H1 (cell line): ENCODE results near the gene VSTM4. TPM values are rescaled to one million over a fixed set of nuclear protein-coding genes. Genes with fewer than 3 reads are reported as not detected.

ENCODE experiments used
- CTCF ChIA-PET: fragments of 300-600 bp; sonication (Branson Sonifier 250); formaldehyde crosslinking; loops from one replicate; lab custom pipeline; 2021; ENCODE audit not compliant: partially characterized antibody; lab: Charles Lee
- POLR2A ChIA-PET: fragments of 300-600 bp; sonication (Branson Sonifier 250); formaldehyde crosslinking; loops from one replicate; lab custom pipeline; 2021; ENCODE audit warnings: inconsistent platforms; ENCODE audit not compliant: partially characterized antibody; lab: Charles Lee
- DNase-seq, 2 experiments: peaks; one replicate each; pipeline versions ENCODE4 v3.0.0 to v3.0.0-alpha.2; 2010 to 2022; ENCODE audit warnings: low spot score in 2 of 2, low read depth in 1 of 2, mixed read lengths in 1 of 2
- FAIRE-seq: peaks from 2 replicates; lab custom pipeline; 2011; peaks lifted over from hg19 to GRCh38; lab: Jason Lieb, UNC
- H2AFZ ChIP-seq: 2 replicates; pipeline ENCODE4 v1.8.1; 2012; ENCODE audit warnings: low read length, inconsistent platforms
- H2AK5ac ChIP-seq: 2 replicates; pipeline ENCODE4 v1.6.1; 2013; ENCODE audit warnings: low read depth, low read length
- H2BK120ac ChIP-seq: replicated peaks from 2 replicates; pipeline ENCODE3; 2013; ENCODE audit warnings: low read depth, low read length, inconsistent platforms
- H2BK12ac ChIP-seq: 2 replicates; pipeline ENCODE4 v1.6.1; 2013; ENCODE audit warnings: low read depth, low read length
- H2BK15ac ChIP-seq: 2 replicates; pipeline ENCODE4 v1.6.1; 2013; ENCODE audit warnings: low read length
- H2BK20ac ChIP-seq: 2 replicates; pipeline ENCODE4 v1.6.1; 2013; ENCODE audit warnings: low read length
- H2BK5ac ChIP-seq: 2 replicates; pipeline ENCODE4 v1.6.1; 2013; ENCODE audit warnings: low read depth, low read length
- H3K14ac ChIP-seq: 2 replicates; pipeline ENCODE4 v1.6.1; 2013; ENCODE audit warnings: inconsistent platforms; ENCODE audit not compliant: insufficient read length
- H3K18ac ChIP-seq: 2 replicates; pipeline ENCODE4 v1.6.1; 2013; ENCODE audit warnings: low read length; ENCODE audit errors: extremely low read depth
- H3K23ac ChIP-seq: 2 replicates; pipeline ENCODE4 v1.6.1; 2013; ENCODE audit warnings: inconsistent platforms; ENCODE audit not compliant: insufficient read length
- H3K23me2 ChIP-seq: 2 replicates; pipeline ENCODE4 v1.6.1; 2013; ENCODE audit warnings: low read depth, low read length
- H3K27ac ChIP-seq: 2 replicates; pipeline ENCODE4 v1.6.1; 2011; ENCODE audit warnings: low read depth, low read length, inconsistent platforms
- H3K27me3 ChIP-seq, 4 experiments: replicated peaks in 1 of 4; 1 replicate in 1 of 4; 2 replicates in 3 of 4; pipeline versions ENCODE4 v1.6.1 to v1.8.1; 2011 to 2013; ENCODE audit warnings: low read length in 3 of 4, mild to moderate bottlenecking in 3 of 4, inconsistent platforms in 2 of 4, mixed read lengths in 2 of 4, moderate library complexity in 1 of 4; ENCODE audit not compliant: control insufficient read depth in 3 of 4, insufficient read depth in 3 of 4; ENCODE audit errors: extremely low read depth in 1 of 4
- H3K36me3 ChIP-seq, 4 experiments: 2 replicates each; pipeline versions ENCODE4 v1.6.1 to v1.8.1; 2011 to 2013; ENCODE audit warnings: mild to moderate bottlenecking in 4 of 4, low read length in 3 of 4, moderate library complexity in 2 of 4, control low read depth in 1 of 4, inconsistent platforms in 1 of 4; ENCODE audit not compliant: insufficient read depth in 4 of 4, control insufficient read depth in 2 of 4
- H3K4ac ChIP-seq: replicated peaks from 2 replicates; pipeline ENCODE3; 2013; ENCODE audit warnings: low read length, low read depth, mixed read lengths, inconsistent platforms; ENCODE audit not compliant: insufficient read length
- H3K4me1 ChIP-seq, 4 experiments: replicated peaks in 1 of 4; 1 replicate in 1 of 4; 2 replicates in 3 of 4; pipeline versions ENCODE4 v1.6.1 to v1.8.1; 2011 to 2013; ENCODE audit warnings: low read length in 3 of 4, inconsistent platforms in 2 of 4, mixed read lengths in 1 of 4; ENCODE audit not compliant: insufficient read depth in 4 of 4, control insufficient read depth in 3 of 4
- H3K4me2 ChIP-seq, 2 experiments: 2 replicates each; pipeline versions ENCODE4 v1.6.1 to v1.8.1; 2011 to 2013; ENCODE audit warnings: low read depth in 2 of 2, low read length in 2 of 2, control low read depth in 1 of 2, inconsistent platforms in 1 of 2, mild to moderate bottlenecking in 1 of 2; ENCODE audit not compliant: insufficient read depth in 1 of 2
- H3K4me3 ChIP-seq, 4 experiments: fragments of 200-600, 300-600 bp in 1 of 4; sonication (generic), shearing (Covaris generic), sonication (Bioruptor Twin) in 1 of 4; 2 replicates each; pipeline versions ENCODE4 v1.5.1 to v1.8.1; 2011 to 2016; ENCODE audit warnings: low read length in 4 of 4, low read depth in 3 of 4, control low read depth in 2 of 4, inconsistent platforms in 2 of 4, mild to moderate bottlenecking in 2 of 4, mixed read lengths in 1 of 4, moderate library complexity in 1 of 4; ENCODE audit not compliant: insufficient read depth in 2 of 4; ENCODE audit errors: extremely low read depth in 1 of 4
- H3K56ac ChIP-seq: replicated peaks from 2 replicates; pipeline ENCODE3; 2013; ENCODE audit warnings: low read depth, mild to moderate bottlenecking, mixed read lengths, low read length, inconsistent platforms; ENCODE audit not compliant: insufficient read length
- H3K79me1 ChIP-seq: 2 replicates; pipeline ENCODE4 v1.6.1; 2013; ENCODE audit warnings: low read depth, low read length, control low read depth
- H3K79me2 ChIP-seq, 2 experiments: 2 replicates each; pipeline versions ENCODE4 v1.6.1 to v1.8.1; 2012 to 2013; ENCODE audit warnings: low read length in 2 of 2, mild to moderate bottlenecking in 2 of 2, inconsistent platforms in 1 of 2; ENCODE audit not compliant: insufficient read depth in 2 of 2, control insufficient read depth in 1 of 2
- H3K9ac ChIP-seq, 4 experiments: replicated peaks in 1 of 4; 1 replicate in 1 of 4; 2 replicates in 3 of 4; pipeline versions ENCODE4 v1.6.1 to v1.8.1; 2011 to 2013; ENCODE audit warnings: low read depth in 3 of 4, low read length in 3 of 4, control low read depth in 2 of 4, mild to moderate bottlenecking in 2 of 4, moderate library complexity in 2 of 4, inconsistent platforms in 1 of 4; ENCODE audit errors: extremely low read depth in 1 of 4
- H3K9me3 ChIP-seq, 2 experiments: 2 replicates each; pipeline versions ENCODE4 v1.6.1 to v1.8.1; 2012 to 2013; ENCODE audit warnings: mild to moderate bottlenecking in 2 of 2, moderate library complexity in 2 of 2, control low read depth in 1 of 2, inconsistent platforms in 1 of 2, low read depth in 1 of 2, low read length in 1 of 2, mixed read lengths in 1 of 2; ENCODE audit not compliant: insufficient read depth in 2 of 2
- H4K20me1 ChIP-seq, 2 experiments: replicated peaks in 1 of 2; 2 replicates each; pipeline versions ENCODE3 to v1.8.1; 2011 to 2013; ENCODE audit warnings: inconsistent platforms in 2 of 2, low read length in 2 of 2, mild to moderate bottlenecking in 1 of 2; ENCODE audit not compliant: insufficient read depth in 2 of 2, control insufficient read depth in 1 of 2
- H4K5ac ChIP-seq: 2 replicates; pipeline ENCODE4 v1.6.1; 2013; ENCODE audit warnings: low read length, low read depth, mixed read lengths, inconsistent platforms; ENCODE audit not compliant: insufficient read length
- H4K8ac ChIP-seq: 2 replicates; pipeline ENCODE4 v1.8.0; 2013; ENCODE audit warnings: mild to moderate bottlenecking, moderate library complexity, low read length, inconsistent platforms; ENCODE audit not compliant: insufficient read depth; ENCODE audit errors: extremely low read depth
- H4K91ac ChIP-seq: replicated peaks from 2 replicates; pipeline ENCODE3; 2013; ENCODE audit warnings: low read length, mixed read lengths, inconsistent platforms; ENCODE audit not compliant: insufficient read length
- ATF2 ChIP-seq: IDR thresholded peaks from 2 replicates; pipeline ENCODE4 v1.6.1; 2012; ENCODE audit warnings: low read length, inconsistent platforms
- CTBP2 ChIP-seq: IDR thresholded peaks from 2 replicates; pipeline ENCODE4 v1.7.0; 2011; ENCODE audit warnings: borderline replicate concordance, mild to moderate bottlenecking, moderate library complexity, mixed read lengths, low read length; ENCODE audit not compliant: insufficient read depth, insufficient read length
- JUND ChIP-seq: IDR thresholded peaks from 2 replicates; pipeline ENCODE4 v1.6.1; 2011; ENCODE audit warnings: mild to moderate bottlenecking, improper control_type of control experiment, low read length
- MAFK ChIP-seq: IDR thresholded peaks from 2 replicates; pipeline ENCODE4 v1.6.1; 2012; ENCODE audit warnings: low read depth, mild to moderate bottlenecking, improper control_type of control experiment, low read length
- PHF8 ChIP-seq: fragments of 200-600 bp; sonication (generic); conservative IDR thresholded peaks from 2 replicates; pipeline ENCODE4 v1.7.1; 2012; ENCODE audit warnings: low read depth, mild to moderate bottlenecking, inconsistent platforms, low read length, moderate library complexity
- POLR2A ChIP-seq, 2 experiments: IDR thresholded peaks; 1 replicate in 1 of 2; 2 replicates in 1 of 2; pipeline ENCODE4 v1.6.1; 2011; ENCODE audit warnings: low read depth in 2 of 2, low read length in 2 of 2, mild to moderate bottlenecking in 2 of 2; ENCODE audit errors: control extremely low read depth in 1 of 2
- RAD21 ChIP-seq, 2 experiments: IDR thresholded peaks in 1 of 2; conservative IDR thresholded peaks in 1 of 2; 2 replicates each; pipeline ENCODE4 v1.6.1; 2011; ENCODE audit warnings: low read depth in 2 of 2, low read length in 2 of 2, improper control_type of control experiment in 1 of 2, inconsistent platforms in 1 of 2, mild to moderate bottlenecking in 1 of 2, moderate library complexity in 1 of 2
- SP2 ChIP-seq: IDR thresholded peaks from 2 replicates; pipeline ENCODE4 v1.6.1; 2012; ENCODE audit warnings: mild to moderate bottlenecking, low read length, inconsistent platforms
- SUZ12 ChIP-seq: fragments of 200-600 bp; sonication (generic); IDR thresholded peaks from 2 replicates; pipeline ENCODE4 v1.6.1; 2012; ENCODE audit warnings: mild to moderate bottlenecking, inconsistent platforms, low read length, moderate library complexity, mixed read lengths
- TAF7 ChIP-seq: optimal IDR thresholded peaks from 2 replicates; pipeline ENCODE3; 2011; ENCODE audit warnings: low read depth, mild to moderate bottlenecking, inconsistent platforms, low read length, moderate library complexity, borderline replicate concordance
- USF2 ChIP-seq: IDR thresholded peaks from 2 replicates; pipeline ENCODE4 v1.6.1; 2011; ENCODE audit warnings: low read length, improper control_type of control experiment
- whole genome bisulfite sequencing, 2 experiments: shearing (Covaris generic) in 1 of 2; methylation state at CpG; one replicate each; pipeline versions ENCODE4 v1.1.6 to v1.1.7; 2013 to 2015; ENCODE audit warnings: low lambda C conversion rate in 2 of 2, mixed read lengths in 2 of 2, inconsistent platforms in 1 of 2, low coverage in 1 of 2, missing lambda C conversion rate in 1 of 2; ENCODE audit not compliant: insufficient replicate concordance in 2 of 2, insufficient coverage in 1 of 2, insufficient read length in 1 of 2; ENCODE audit errors: extremely low coverage in 1 of 2, missing lambda C conversion rate in 1 of 2; 5-methylcytosine and 5-hydroxymethylcytosine counted together
- polyA plus RNA-seq, 7 experiments: library from polyadenylated mRNA; depleted of rRNA in 3 of 7; stranded (reverse) in 5 of 7; unstranded in 2 of 7; fragments of >200 nt in 5 of 7; fragments of 200-250 nt in 2 of 7; gene quantifications; 1 replicate in 5 of 7; 2 replicates in 1 of 7; 4 replicates in 1 of 7; pipeline versions ENCODE4 v1.2.1 to v1.2.3, GENCODE V29; 2011 to 2013; ENCODE audit warnings: missing spikeins in 2 of 7, mixed read lengths in 2 of 7
- total RNA-seq: library from RNA; stranded (reverse); fragmentation: NEBNext Ultra II Directional; extraction: Animal tissue kit (Norgen Biotek cat#: 25700); gene quantifications from 2 replicates; pipeline ENCODE4 v1.2.1, GENCODE V29; 2021

Gene VSTM4
- total and polyA plus RNA-seq, 2 of the 8 experiments (the other 6 are each of a cell fraction or from before 2014, with no cell fraction given), result 0.48 to 0.73 TPM

- H3K27ac ChIP-seq, result no peak overlapping the region
- H3K4ac ChIP-seq, result no peak overlapping the region
- H4K5ac ChIP-seq, result no peak overlapping the region
- H2BK12ac ChIP-seq, result no peak overlapping the region
- WGBS, 2 experiments, result 84% methylated on average over 11 of the region's 11 CpGs; no CpG with 5 or more reads in 1 of the 2 experiments
- H3K56ac ChIP-seq, result no peak overlapping the region
- no peak overlapping the region for H3K9ac ChIP-seq
- H3K9me3 ChIP-seq, result no peaks in the 10 kb centered on the region
- ChIA-PET POLR2A (no interaction called here), CTCF (no interaction called here)
- no peaks in the 10 kb centered on the region for H3K79me2 ChIP-seq
- no peak overlapping the region for H3K18ac ChIP-seq
- no peaks in the 10 kb centered on the region for H4K20me1 ChIP-seq
- no peaks in the 10 kb centered on the region for H3K79me1 ChIP-seq
- H2BK5ac ChIP-seq, result no peak overlapping the region
- H3K14ac ChIP-seq, result no peak overlapping the region
- peaks cover 0 to 5% (median 1%) of the 10 kb centered on the region in 4 experiments; a peak in 2 of 7 replicates for H3K4me1 ChIP-seq
- H2AK5ac ChIP-seq, result no peak overlapping the region
- no peak overlapping the region for H2BK120ac ChIP-seq
- H3K4me3 ChIP-seq, result no peak overlapping the region
- H3K4me2 ChIP-seq, result no peak overlapping the region
- DNase-seq (no peak), FAIRE-seq (no peak)
- H3K23ac ChIP-seq, result no peak overlapping the region
- no peaks in the 10 kb centered on the region; the same call in 1 of the 2 replicates for H3K23me2 ChIP-seq
- no peak overlapping the region for H2AFZ ChIP-seq
- no peak overlapping the region for H4K91ac ChIP-seq
- H2BK20ac ChIP-seq, result no peak overlapping the region
- H3K36me3 ChIP-seq, result no peaks in the 10 kb centered on the region
- H4K8ac ChIP-seq, result no peak overlapping the region
- H3K27me3 ChIP-seq, result no peaks in the 10 kb centered on the region; a peak in 1 of 7 replicates
- H2BK15ac ChIP-seq, result no peak overlapping the region
- TF ChIP-seq PHF8 (no peak), RAD21 (IDR thresholded peaks at IDR 0.05 in 1 of 2, conservative IDR thresholded peaks at IDR 0.05 in 1 of 2; ENCODE audit: low read depth in 2 of 2, low read length in 2 of 2) (no peak), CTBP2 (no peak), ATF2 (no peak), MAFK (no peak), JUND (no peak), SP2 (no peak), TAF7 (no peak), USF2 (no peak), POLR2A (IDR thresholded peaks at IDR 0.05; ENCODE audit: control extremely low read depth in 1 of 2, low read depth in 2 of 2, low read length in 2 of 2) (no peak), SUZ12 (no peak)
Observed at GRCh38 chr10:49047128-49047639, 68.1 kb downstream of the VSTM4 start.
